T follicular helper cell (primary cell): ENCODE measurements around the gene F12.
"Not testable (repeated sequence)": the region's sequence is repeated elsewhere in the genome, so short reads cannot be mapped to it uniquely, and the experiment has no call there.

Source experiments
- DNase-seq: peaks from one replicate; pipeline ENCODE4 v3.0.0-alpha.2; 2020; ENCODE audit warnings: low read depth

The F12 gene

GRCh38 chr5:177432143-177432838 is 22.9 kb upstream of the F12 start:
- DNase-seq, result no peak

- DNase-seq, result peak; percentile 53
Observed at GRCh38 chr5:177431317-177432142, 22.2 kb upstream of the F12 start.

GRCh38 chr5:177430972-177431316 is 21.6 kb upstream of the F12 start:
- DNase-seq, result no peak

GRCh38 chr5:177430140-177430951 is 21.0 kb upstream of the F12 start:
- DNase-seq, result no peak

GRCh38 chr5:177429248-177430040 is 20.1 kb upstream of the F12 start:
- DNase-seq, result peak; percentile 72

GRCh38 chr5:177428574-177429217 is 19.3 kb upstream of the F12 start:
- DNase-seq, result no peak

GRCh38 chr5:177427919-177428573 is 18.7 kb upstream of the F12 start:
- no peak for DNase-seq

- no peak for DNase-seq
Observed at GRCh38 chr5:177427211-177427822, 18.0 kb upstream of the F12 start.

GRCh38 chr5:177426566-177427210 is 17.3 kb upstream of the F12 start, which contains the start of gene GRK6:
GRK6 (plus strand) TSS chr5:177426676; CDS start chr5:177426846, 170 bp downstream.
- peak; percentile 57 for DNase-seq

- peak; percentile 100 for DNase-seq
Observed at GRCh38 chr5:177425801-177426565, 16.6 kb upstream of the F12 start.

- no peak for DNase-seq
Observed at GRCh38 chr5:177425196-177425800, 15.9 kb upstream of the F12 start.

GRCh38 chr5:177423671-177424070 is 14.3 kb upstream of the F12 start:
- no peak for DNase-seq

GRCh38 chr5:177421062-177421798 is 11.9 kb upstream of the F12 start:
- DNase-seq, result no peak

- DNase-seq, result not testable (repeated sequence)
Observed at GRCh38 chr5:177420472-177420871, 11.1 kb upstream of the F12 start.

GRCh38 chr5:177419046-177419445 is 9.7 kb upstream of the F12 start:
- DNase-seq, result no peak

GRCh38 chr5:177417081-177417480 is 7.7 kb upstream of the F12 start:
- DNase-seq, result not testable (repeated sequence)

GRCh38 chr5:177414481-177414880 is 5.1 kb upstream of the F12 start:
- DNase-seq, result no peak
